Progenitor cell of endocrine pancreas (in vitro differentiated cells): ENCODE measurements around the gene RPS6KA3. TPM values are rescaled to one million over a fixed set of nuclear protein-coding genes. Genes with fewer than 3 reads are reported as not detected.

Experiments
- DNase-seq: peaks from one replicate; pipeline ENCODE4 v3.0.0; 2021; ENCODE audit warnings: low spot score; ENCODE audit not compliant: unreplicated experiment
- H3K27ac Mint-ChIP-seq: 2 replicates; pipeline ENCODE4 v1.8.0; 2021; ENCODE audit warnings: mild to moderate bottlenecking, moderate library complexity, mixed read lengths
- H3K27me3 Mint-ChIP-seq: 2 replicates; pipeline ENCODE4 v1.8.0; 2021; ENCODE audit warnings: mixed read lengths
- H3K36me3 Mint-ChIP-seq: 2 replicates; pipeline ENCODE4 v1.8.0; 2022; ENCODE audit warnings: mixed read lengths; ENCODE audit not compliant: insufficient read depth
- H3K4me1 Mint-ChIP-seq: 2 replicates; pipeline ENCODE4 v1.8.0; 2021; ENCODE audit warnings: low read depth, mixed read lengths
- H3K4me3 Mint-ChIP-seq: 2 replicates; pipeline ENCODE4 v1.8.0; 2021; ENCODE audit warnings: low read depth, mild to moderate bottlenecking, moderate library complexity, mixed read lengths
- H3K9me3 Mint-ChIP-seq: 2 replicates; pipeline ENCODE4 v1.8.0; 2021; ENCODE audit warnings: low read depth, mixed read lengths
- long read RNA-seq: library from polyadenylated mRNA; unstranded; transcript quantifications from one replicate; pipeline ENCODE4 v2.0.0, GENCODE V29; 2020
- total RNA-seq: library from RNA; stranded (reverse); gene quantifications from 2 replicates; pipeline ENCODE4 v1.2.1, GENCODE V29; 2021
- TF ChIP-seq, protein P1 (sequence below): fragments of 200-600 bp; sonication (generic); IDR thresholded peaks from one replicate; pipeline ENCODE4 v1.5.0; 2021; ENCODE audit warnings: antibody characterized with exemption, mild to moderate bottlenecking; ENCODE audit not compliant: unreplicated experiment

Gene RPS6KA3
- total RNA-seq: 60.8 and 61.8 TPM in 2 replicates
- long read RNA-seq, full-length matches to known transcripts: 9 of 33 reads
- long read RNA-seq, partial matches to known transcripts: 10 of 33 reads
- long read RNA-seq, other reads (novel, unspliced or antisense): 14 of 33 reads

DNA sequence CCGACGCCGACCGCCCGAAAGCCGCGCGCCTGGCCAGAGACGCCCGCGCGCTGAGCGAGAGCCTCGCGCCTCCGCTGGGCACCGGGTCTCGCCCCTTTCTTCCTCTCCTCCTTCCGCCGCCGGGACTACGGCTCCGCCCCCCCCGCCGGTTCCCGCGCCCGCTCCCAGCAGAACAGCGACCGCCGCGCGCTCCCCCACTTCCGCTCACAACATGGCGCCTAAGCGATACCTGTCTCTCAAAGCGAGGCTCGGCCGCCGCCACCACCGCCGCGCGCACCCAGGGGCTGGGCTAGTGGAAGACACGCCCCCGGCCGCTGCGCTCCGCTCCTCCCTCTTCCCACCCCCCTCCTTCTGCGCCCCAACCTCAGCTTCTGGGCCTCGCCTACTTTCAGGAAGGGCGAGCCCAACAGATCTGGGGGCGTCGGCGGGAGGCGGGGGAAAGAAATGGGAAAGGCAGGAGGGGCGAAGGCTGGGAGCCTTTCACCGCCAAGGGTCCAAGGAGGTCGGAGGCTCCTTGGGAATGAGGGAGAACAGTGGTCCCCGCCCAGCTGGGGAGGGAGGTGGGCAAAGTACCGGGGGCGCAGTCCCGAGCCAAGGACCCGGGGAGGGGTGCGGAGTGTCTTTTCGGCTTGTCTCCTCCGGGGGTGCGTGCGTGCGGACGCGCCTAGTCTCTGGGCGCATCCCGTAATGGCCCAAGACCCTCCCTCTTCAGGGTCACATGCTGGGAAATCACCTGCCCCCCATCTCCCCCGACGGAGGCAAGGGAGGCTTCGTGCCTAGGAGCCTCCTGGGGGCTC lies at the start of gene RPS6KA3:
Gene RPS6KA3 (minus strand): TSS at position 100 of the 797 bp plus-strand sequence. CDS start 277 bp downstream, outside the sequence.
- TF ChIP-seq, protein P1, sequence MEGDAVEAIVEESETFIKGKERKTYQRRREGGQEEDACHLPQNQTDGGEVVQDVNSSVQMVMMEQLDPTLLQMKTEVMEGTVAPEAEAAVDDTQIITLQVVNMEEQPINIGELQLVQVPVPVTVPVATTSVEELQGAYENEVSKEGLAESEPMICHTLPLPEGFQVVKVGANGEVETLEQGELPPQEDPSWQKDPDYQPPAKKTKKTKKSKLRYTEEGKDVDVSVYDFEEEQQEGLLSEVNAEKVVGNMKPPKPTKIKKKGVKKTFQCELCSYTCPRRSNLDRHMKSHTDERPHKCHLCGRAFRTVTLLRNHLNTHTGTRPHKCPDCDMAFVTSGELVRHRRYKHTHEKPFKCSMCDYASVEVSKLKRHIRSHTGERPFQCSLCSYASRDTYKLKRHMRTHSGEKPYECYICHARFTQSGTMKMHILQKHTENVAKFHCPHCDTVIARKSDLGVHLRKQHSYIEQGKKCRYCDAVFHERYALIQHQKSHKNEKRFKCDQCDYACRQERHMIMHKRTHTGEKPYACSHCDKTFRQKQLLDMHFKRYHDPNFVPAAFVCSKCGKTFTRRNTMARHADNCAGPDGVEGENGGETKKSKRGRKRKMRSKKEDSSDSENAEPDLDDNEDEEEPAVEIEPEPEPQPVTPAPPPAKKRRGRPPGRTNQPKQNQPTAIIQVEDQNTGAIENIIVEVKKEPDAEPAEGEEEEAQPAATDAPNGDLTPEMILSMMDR: no peak
- Mint-ChIP-seq H3K9me3 (peaks cover 8% of the 10 kb centered on the region), H3K27ac (peak within 1 kb of the TSS; percentile 99), H3K4me1 (peaks cover 23% of the 10 kb centered on the region), H3K27me3 (no peaks in the 10 kb centered on the region), H3K36me3 (no peaks in the 10 kb centered on the region), H3K4me3 (peak within 1 kb of the TSS; percentile 92)
- peak; percentile 80 for DNase-seq

DNA sequence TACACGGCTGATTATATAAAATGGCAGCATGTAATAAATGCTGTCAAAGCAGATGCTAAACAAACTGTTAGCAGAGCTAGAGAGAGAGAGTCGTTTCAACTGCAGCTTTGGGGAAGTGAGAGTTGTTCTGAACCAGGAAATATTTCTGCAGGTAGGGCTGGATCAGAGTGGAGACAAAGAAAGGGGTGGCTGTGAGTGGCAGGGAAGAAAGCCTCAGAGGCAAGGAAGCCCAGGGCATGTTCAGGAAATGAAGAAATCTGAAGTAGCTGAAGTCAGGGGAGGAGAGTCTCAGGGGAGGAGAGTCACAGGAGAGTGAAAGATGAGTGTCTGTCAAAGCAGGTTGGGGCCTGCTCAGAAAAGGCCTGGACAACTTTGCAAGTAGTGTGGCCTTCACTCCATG lies 48.4 kb upstream of the RPS6KA3 start:
- Mint-ChIP-seq H3K36me3 (peaks cover 1% of the 10 kb centered on the region), H3K27ac (peak overlapping the region; percentile 9), H3K4me3 (no peak overlapping the region), H3K4me1 (peaks cover 5% of the 10 kb centered on the region), H3K9me3 (peaks cover 30% of the 10 kb centered on the region), H3K27me3 (no peaks in the 10 kb centered on the region)
- DNase-seq: no peak
- TF ChIP-seq, protein P1: no peak

- no peaks in the 10 kb centered on the region for H3K27me3 Mint-ChIP-seq
- TF ChIP-seq, protein P1: no peak
- H3K27ac Mint-ChIP-seq: no peak overlapping the region
- no peak overlapping the region for H3K4me3 Mint-ChIP-seq
- H3K4me1 Mint-ChIP-seq: peaks cover 2% of the 10 kb centered on the region
- peaks cover 32% of the 10 kb centered on the region for H3K9me3 Mint-ChIP-seq
- DNase-seq: no peak
- peaks cover 1% of the 10 kb centered on the region for H3K36me3 Mint-ChIP-seq
These were observed 47.2 kb upstream of the RPS6KA3 start for GRCh38 chrX:20313899-20314298.

- TF ChIP-seq, protein P1: no peak
- Mint-ChIP-seq H3K4me1 (peaks cover 2% of the 10 kb centered on the region), H3K9me3 (peaks cover 27% of the 10 kb centered on the region), H3K4me3 (no peak overlapping the region), H3K27me3 (no peaks in the 10 kb centered on the region), H3K36me3 (no peaks in the 10 kb centered on the region), H3K27ac (no peak overlapping the region)
- DNase-seq: no peak
These were observed 45.3 kb upstream of the RPS6KA3 start for GRCh38 chrX:20312018-20312417.

DNA sequence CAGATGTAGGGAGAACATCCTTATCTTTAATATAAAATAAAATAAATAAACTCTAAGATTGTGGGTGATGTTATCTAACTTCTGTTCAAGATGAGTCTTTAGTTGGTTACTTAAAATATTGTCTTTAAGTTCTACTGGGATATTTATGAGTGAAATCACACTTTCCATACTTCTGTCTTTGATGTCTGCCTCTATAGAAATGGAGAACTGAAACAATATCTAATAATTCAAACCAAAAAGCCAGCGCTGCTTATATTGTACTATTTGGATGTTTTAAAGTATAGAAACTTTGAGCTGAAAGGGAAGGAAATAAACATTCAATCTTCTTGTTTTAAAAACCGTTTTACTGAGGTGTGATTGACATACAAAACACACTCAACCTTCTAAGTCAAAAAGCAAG lies 44.8 kb upstream of the RPS6KA3 start:
- TF ChIP-seq, protein P1: no peak
- no peaks in the 10 kb centered on the region for H3K27me3 Mint-ChIP-seq
- DNase-seq: no peak
- H3K4me3 Mint-ChIP-seq: no peak overlapping the region
- H3K27ac Mint-ChIP-seq: no peak overlapping the region
- H3K4me1 Mint-ChIP-seq: peaks cover 2% of the 10 kb centered on the region
- no peaks in the 10 kb centered on the region for H3K36me3 Mint-ChIP-seq
- peaks cover 24% of the 10 kb centered on the region for H3K9me3 Mint-ChIP-seq
